Epithelial cell of proximal tubule (primary cell): Measurements from ENCODE around the gene LRRC34. TPM values are rescaled to one million over a fixed set of nuclear protein-coding genes. Genes with fewer than 3 reads are reported as not detected.

Experiments used
- DNase-seq: peaks from one replicate; pipeline ENCODE4 v3.0.0-alpha.2; 2011; ENCODE audit warnings: low read depth
- H3K4me3 ChIP-seq: 2 replicates; pipeline ENCODE4 v1.5.1; 2011; ENCODE audit warnings: low read depth, mild to moderate bottlenecking, low read length
- CTCF ChIP-seq: conservative IDR thresholded peaks from 2 replicates; pipeline ENCODE4 v1.5.1; 2012; ENCODE audit warnings: low read depth, mild to moderate bottlenecking, low read length
- total RNA-seq: library from RNA; depleted of rRNA; stranded (reverse); fragments of >200 nt; gene quantifications from 2 replicates; pipeline ENCODE4 v1.2.3, GENCODE V29; 2015

The LRRC34 gene, protein sequence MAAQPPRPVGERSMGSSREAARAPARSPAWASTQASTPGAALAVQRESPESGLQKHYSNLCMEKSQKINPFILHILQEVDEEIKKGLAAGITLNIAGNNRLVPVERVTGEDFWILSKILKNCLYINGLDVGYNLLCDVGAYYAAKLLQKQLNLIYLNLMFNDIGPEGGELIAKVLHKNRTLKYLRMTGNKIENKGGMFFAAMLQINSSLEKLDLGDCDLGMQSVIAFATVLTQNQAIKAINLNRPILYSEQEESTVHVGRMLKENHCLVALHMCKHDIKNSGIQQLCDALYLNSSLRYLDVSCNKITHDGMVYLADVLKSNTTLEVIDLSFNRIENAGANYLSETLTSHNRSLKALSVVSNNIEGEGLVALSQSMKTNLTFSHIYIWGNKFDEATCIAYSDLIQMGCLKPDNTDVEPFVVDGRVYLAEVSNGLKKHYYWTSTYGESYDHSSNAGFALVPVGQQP
- total RNA-seq: 9.8 and 17.1 TPM in 2 replicates

DNA sequence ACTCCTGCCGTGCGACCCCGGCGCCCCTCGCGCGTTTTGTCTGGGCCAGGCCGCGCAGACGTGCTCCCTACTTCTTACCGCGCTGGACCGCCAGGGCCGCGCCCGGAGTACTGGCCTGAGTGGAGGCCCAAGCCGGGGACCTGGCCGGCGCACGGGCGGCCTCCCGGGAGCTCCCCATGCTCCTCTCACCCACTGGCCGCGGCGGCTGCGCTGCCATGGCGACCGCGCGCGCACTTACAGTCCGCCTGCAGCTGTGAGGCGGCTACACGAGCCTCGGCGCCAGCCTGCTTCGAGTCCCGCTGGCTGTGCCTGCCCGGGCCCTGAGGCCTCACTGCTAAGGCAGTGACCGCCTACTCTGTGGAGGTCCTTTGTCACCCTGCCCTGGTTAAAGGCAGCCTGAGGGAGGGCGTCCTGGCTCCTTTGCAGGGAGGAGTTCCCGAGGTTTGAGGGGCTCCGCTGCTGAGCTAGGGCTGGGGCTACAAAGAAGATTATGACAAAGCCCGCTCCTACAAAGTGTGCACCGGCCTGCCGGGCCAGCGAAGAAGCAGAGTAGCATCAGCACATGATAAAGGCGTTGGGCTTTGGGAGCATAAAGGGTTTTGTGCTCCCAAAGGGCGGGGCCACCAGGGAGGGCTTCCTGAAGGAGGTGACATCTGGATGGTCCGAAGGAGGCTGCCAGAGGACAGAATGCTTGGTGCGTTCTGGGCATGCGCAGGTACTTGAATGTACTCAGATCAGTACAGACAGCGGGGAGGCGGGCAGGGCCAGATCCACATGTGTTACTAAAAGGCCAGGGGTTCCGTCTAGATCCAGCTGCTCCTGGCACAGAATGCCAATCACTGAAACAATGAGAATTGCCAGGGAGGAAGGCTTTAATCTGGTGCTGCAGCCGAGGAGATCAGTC is at the start of gene LRRC34, which contains the start of gene LRRIQ4:
LRRC34 (minus strand) TSS at position 573 of the 904 bp plus-strand sequence; CDS start at position 217, 356 bp downstream.
LRRIQ4 (plus strand) TSS at position 539 of the 904 bp plus-strand sequence. CDS start 9,052 bp downstream, outside the sequence.
- TF ChIP-seq CTCF: no peak
- no peak for DNase-seq
- peak within 1 kb of the TSS; percentile 66 for H3K4me3 ChIP-seq

- H3K4me3 ChIP-seq: no peak overlapping the region
- no peak for DNase-seq
- no peak for TF ChIP-seq CTCF
Measured at GRCh38 chr3:169861871-169862270, 49.2 kb upstream of the LRRC34 start.

- no peak for TF ChIP-seq CTCF
- H3K4me3 ChIP-seq: no peak overlapping the region
- DNase-seq: no peak
Measured at GRCh38 chr3:169857811-169858210, 45.1 kb upstream of the LRRC34 start.

DNA sequence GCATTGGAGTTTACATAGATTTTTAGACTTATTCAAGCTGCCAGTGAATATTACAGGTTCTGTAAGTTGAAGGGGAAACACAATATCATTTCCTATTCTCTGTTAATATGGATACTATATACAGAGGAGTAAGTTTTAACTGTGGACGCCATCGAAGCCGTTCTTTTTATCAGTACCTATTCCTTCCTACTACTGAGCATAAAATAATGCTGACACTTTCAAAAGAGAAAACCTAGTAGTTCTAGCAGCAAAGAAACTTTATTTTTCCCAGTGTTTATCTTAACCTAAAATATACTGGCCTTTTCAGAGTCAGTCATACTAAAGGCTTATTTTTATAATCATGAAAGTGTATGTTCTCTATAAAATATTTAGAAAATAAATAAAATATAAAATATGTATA is 42.8 kb upstream of the LRRC34 start:
- no peak overlapping the region for H3K4me3 ChIP-seq
- no peak for DNase-seq

GRCh38 chr3:169850618-169851017 is 37.9 kb upstream of the LRRC34 start:
- TF ChIP-seq CTCF: no peak
- no peak for DNase-seq
- no peak overlapping the region for H3K4me3 ChIP-seq

More for the DNA sequence above, 42.8 kb upstream of the LRRC34 start:
- no peak for TF ChIP-seq CTCF

DNA sequence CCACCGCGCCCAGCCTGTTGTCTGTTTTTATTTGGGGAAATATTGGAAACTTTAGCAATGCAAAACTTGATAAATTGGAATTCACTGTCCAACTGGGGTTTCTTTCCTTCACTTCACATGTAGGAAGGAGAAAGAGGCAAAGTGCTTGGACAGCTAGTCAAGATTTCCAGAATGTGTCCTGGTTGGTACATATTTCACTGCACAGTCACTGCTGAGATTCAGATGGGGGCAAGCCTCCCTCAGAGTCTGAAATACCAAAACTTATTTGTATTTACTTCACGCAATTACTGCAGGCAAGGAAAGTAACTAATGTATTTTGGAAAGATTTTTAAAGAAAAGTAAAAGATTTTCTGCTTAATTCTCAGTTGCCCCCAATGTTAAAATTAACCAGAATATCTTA is 36.0 kb upstream of the LRRC34 start:
- DNase-seq: no peak
- TF ChIP-seq CTCF: no peak
- H3K4me3 ChIP-seq: no peak overlapping the region
